ENCODE measurements around the gene H2AZ2. TPM values are rescaled to one million over a fixed set of nuclear protein-coding genes. Genes with fewer than 3 reads are reported as not detected.

H2AZ2 gene
- total and polyA plus RNA-seq, 8 donors, result 32.4 to 194 (median 104) TPM

DNA sequence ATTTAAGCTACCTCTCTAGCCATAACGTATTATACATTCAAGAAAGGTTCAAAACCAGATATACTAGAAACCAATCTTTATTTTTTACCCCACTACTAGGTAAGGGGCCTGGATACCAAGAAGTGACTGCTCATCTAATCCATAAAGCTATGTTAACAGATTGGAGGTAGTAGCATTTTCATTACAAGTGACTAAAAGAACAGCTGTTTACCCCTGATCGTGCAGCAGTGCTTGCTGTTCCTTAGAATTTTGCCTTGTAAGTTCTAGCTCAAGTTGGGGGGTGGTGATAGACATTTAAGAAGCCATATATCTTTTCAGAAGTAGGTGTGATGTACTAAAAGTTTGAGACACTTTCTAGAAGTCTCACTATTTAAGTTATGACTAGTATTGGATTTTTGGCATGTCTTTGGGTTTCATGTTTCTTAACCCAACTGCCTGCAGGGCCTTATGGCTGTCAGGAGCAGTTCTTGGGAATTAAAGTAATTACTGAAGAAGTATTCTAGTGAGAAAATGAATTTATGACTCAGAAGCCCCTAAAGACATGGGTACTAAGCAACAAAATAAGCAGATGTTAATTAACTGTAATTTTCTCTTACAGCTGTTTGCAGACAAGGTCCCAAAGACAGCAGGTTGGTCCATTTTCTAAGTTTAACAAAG is 49.1 kb downstream of the H2AZ2 start:
- H3K4me3 ChIP-seq, result peak overlapping the region in 3 of 4 donors; percentile 80 to 85 (median 81)
- peak overlapping the region in 3 of 5 donors; percentile 98 to 99 (median 99) for H3K27ac ChIP-seq
- no peak for DNase-seq
- H3K36me3 ChIP-seq, result peaks cover 45 to 53% (median 51%) of the 10 kb centered on the region in 4 donors
- intact Hi-C loops (cut with DNase I; ENCODE audit: low total_unique reads), result no loop called here
- no peaks in the 10 kb centered on the region for H3K9me3 ChIP-seq
- TF ChIP-seq, protein P1, sequence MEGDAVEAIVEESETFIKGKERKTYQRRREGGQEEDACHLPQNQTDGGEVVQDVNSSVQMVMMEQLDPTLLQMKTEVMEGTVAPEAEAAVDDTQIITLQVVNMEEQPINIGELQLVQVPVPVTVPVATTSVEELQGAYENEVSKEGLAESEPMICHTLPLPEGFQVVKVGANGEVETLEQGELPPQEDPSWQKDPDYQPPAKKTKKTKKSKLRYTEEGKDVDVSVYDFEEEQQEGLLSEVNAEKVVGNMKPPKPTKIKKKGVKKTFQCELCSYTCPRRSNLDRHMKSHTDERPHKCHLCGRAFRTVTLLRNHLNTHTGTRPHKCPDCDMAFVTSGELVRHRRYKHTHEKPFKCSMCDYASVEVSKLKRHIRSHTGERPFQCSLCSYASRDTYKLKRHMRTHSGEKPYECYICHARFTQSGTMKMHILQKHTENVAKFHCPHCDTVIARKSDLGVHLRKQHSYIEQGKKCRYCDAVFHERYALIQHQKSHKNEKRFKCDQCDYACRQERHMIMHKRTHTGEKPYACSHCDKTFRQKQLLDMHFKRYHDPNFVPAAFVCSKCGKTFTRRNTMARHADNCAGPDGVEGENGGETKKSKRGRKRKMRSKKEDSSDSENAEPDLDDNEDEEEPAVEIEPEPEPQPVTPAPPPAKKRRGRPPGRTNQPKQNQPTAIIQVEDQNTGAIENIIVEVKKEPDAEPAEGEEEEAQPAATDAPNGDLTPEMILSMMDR (IDR thresholded peaks at IDR 0.05), result no peak
- TF ChIP-seq POLR2AphosphoS5 (IDR thresholded peaks at IDR 0.05) (no peak), POLR2A (IDR thresholded peaks at IDR 0.05) (no peak), EP300 (IDR thresholded peaks at IDR 0.05) (no peak)
- 3 to 11% (median 9%) methylated on average over 2 of the region's 2 CpGs for WGBS, 5 donors
- peaks cover 21 to 59% (median 31%) of the 10 kb centered on the region in 4 donors for H3K4me1 ChIP-seq
- no peaks in the 10 kb centered on the region for H3K27me3 ChIP-seq

DNA sequence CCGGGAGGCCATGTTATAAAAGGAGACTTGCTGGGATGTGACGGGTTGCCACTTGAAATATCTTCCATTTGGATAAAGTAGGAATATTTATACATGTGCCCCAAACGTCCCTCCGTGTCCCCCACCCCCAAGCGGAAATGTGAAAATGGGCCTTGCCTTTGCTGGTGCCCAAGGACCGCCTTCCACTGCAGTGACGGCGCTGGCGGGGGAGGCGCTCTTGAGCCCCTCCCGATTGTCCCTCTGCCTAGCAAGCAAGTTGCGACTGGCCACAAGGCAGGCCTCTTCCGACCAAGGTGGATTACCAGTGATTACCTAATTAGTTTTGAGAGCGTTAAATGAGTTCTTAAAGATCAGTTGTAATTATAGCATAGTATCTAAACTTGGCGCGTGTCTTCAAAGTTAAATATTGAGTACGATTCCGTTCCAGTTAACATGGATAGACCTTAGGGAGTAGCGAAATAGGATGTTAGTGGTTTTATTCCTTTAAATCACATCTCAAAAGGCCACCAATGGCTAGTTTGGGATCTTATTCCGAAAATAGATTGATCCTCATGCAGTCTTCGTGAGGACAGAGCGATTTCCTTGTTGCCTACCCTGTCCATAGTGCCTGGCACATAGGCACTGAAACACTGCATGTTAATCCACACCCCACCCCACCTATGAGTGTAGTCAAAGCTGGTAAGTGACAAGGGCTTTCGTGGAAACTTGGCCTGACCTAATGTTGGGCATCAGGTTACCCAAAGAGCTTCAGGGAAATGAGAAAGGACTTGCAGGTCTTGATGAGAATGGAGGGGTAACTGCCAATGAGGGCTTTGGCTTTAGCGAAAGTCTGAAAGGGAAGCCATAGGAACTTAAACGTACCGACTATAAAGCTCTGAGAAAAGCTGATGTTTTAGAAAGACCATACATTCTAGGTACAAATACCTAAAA is 50.3 kb downstream of the H2AZ2 start:
- intact Hi-C loops (cut with DNase I; ENCODE audit: low total_unique reads), result no loop called here
- no peaks in the 10 kb centered on the region for H3K9me3 ChIP-seq
- H3K4me3 ChIP-seq, result peak overlapping the region; percentile 72 to 85 (median 80)
- peaks cover 34 to 41% (median 39%) of the 10 kb centered on the region in 4 donors for H3K36me3 ChIP-seq
- H3K27me3 ChIP-seq, result no peaks in the 10 kb centered on the region
- TF ChIP-seq, protein P1 (IDR thresholded peaks at IDR 0.05), result peak in 4 of 7 experiments; percentile 32 to 64 (median 44)
- TF ChIP-seq POLR2A (IDR thresholded peaks at IDR 0.05) (no peak), POLR2AphosphoS5 (IDR thresholded peaks at IDR 0.05) (peak; percentile 49 to 85 (median 78))
- peaks cover 21 to 59% (median 31%) of the 10 kb centered on the region in 4 donors for H3K4me1 ChIP-seq
- H3K27ac ChIP-seq, result peak overlapping the region; percentile 98 to 100 (median 99)
- peak; percentile 87 to 97 for DNase-seq
- WGBS, 5 donors, result 1 to 2% (median 2%) methylated on average over 26 of the region's 26 CpGs

DNA sequence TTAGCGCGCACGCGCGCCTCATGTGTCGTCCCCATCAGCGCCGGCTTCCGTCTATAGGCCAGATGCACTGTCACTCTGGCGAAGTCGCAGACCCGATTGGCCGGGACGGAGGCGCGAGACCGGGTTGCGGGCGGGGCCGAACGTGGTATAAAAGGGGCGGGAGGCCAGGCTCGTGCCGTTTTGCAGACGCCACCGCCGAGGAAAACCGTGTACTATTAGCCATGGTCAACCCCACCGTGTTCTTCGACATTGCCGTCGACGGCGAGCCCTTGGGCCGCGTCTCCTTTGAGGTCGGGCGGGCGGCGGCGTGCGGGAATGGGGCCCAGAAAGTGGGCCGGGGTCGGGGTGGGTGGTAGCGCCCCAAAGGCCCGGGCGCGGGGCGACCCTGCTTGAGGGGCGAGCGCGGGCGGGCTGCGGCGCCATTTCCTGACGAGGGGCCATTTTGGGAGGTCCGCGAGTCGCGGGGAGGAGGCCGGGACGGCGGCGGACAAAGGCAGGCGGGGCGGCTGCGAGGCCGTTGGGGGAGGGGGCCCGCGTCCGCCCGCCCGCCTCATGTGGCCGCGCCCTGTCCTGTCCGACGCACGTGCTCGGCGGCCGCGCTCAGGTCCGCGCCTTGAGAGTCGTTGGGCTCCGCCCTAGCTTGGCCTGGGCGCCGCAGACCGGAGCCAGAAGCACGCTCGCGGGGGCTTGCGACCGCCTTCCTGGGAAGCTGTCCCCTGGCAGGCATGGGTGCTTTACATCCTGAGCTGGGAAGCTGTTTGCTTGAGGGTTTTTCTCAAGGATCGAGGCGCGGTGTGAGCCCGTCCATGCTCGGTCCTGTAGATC is 51.2 kb downstream of the H2AZ2 start, which contains the start of gene PPIA:
TSS of gene PPIA (plus strand) at position 178 of the 825 bp plus-strand sequence. CDS start at position 222, 44 bp downstream.
- peak within 1 kb of the TSS; percentile 72 to 85 (median 80) for H3K4me3 ChIP-seq
- peak within 1 kb of the TSS; percentile 98 to 100 (median 99) for H3K27ac ChIP-seq
- TF ChIP-seq POLR2AphosphoS5 (IDR thresholded peaks at IDR 0.05), result peak; percentile 61 to 93 (median 93)
- peak in 2 of 4 donors; percentile 68 to 76 for TF ChIP-seq POLR2A (IDR thresholded peaks at IDR 0.05)
- TF ChIP-seq EP300 (IDR thresholded peaks at IDR 0.05), result no peak
- TF ChIP-seq, protein P1 (IDR thresholded peaks at IDR 0.05), result no peak
- peaks cover 21 to 57% (median 31%) of the 10 kb centered on the region in 4 donors for H3K4me1 ChIP-seq
- H3K27me3 ChIP-seq, result no peaks in the 10 kb centered on the region
- H3K9me3 ChIP-seq, result no peaks in the 10 kb centered on the region
- peak; percentile 99 for DNase-seq
- intact Hi-C loops (cut with DNase I; ENCODE audit: low total_unique reads), result no loop called here
- H3K36me3 ChIP-seq, result peaks cover 25 to 32% (median 30%) of the 10 kb centered on the region in 4 donors
- 0 to 1% (median 1%) methylated on average over 33 to 99 of the region's 99 CpGs for WGBS, 5 donors
